Heart left ventricle (tissue), 16 donors: Measurements from ENCODE around the gene TM4SF1. TPM values are rescaled to one million over a fixed set of nuclear protein-coding genes. Genes with fewer than 3 reads are reported as not detected.

Source experiments
- ATAC-seq, 4 donors: fragments of 200-7000 bp; cut with Tn5 transposase; one replicate each; pipeline ENCODE4 v1.9.1; 2020 to 2022; ENCODE audit warnings: moderate library complexity in 4 of 4, mild to moderate bottlenecking in 3 of 4, moderate number of reproducible peaks in 1 of 4
- DNase-seq, 5 donors: peaks; one replicate each; pipeline ENCODE4 v3.0.0-alpha.2; 2020
- H3K27ac ChIP-seq, 12 donors: fragments of 200-600 bp; sonication (generic) in 4 of 12; one replicate each; pipeline versions ENCODE4 v1.5.0 to v1.8.0; 2016 to 2022; ENCODE audit warnings: mild to moderate bottlenecking in 2 of 12
- H3K27me3 ChIP-seq, 9 donors: fragments of 200-600 bp; sonication (generic) in 2 of 9; one replicate each; pipeline versions ENCODE4 v1.5.1 to v1.8.0; 2016 to 2022; ENCODE audit warnings: mild to moderate bottlenecking in 3 of 9
- H3K36me3 ChIP-seq, 9 donors: fragments of 200-600 bp; sonication (generic) in 2 of 9; one replicate each; pipeline versions ENCODE4 v1.5.0 to v1.8.0; 2018 to 2022; ENCODE audit warnings: mild to moderate bottlenecking in 2 of 9
- H3K4me1 ChIP-seq, 12 donors: fragments of 200-600 bp; sonication (generic) in 4 of 12; one replicate each; pipeline versions ENCODE4 v1.5.0 to v1.8.0; 2016 to 2022; ENCODE audit warnings: mild to moderate bottlenecking in 3 of 12
- H3K4me3 ChIP-seq, 12 donors: fragments of 200-600 bp; sonication (generic) in 4 of 12; one replicate each; pipeline versions ENCODE4 v1.5.0 to v1.8.0; 2017 to 2022; ENCODE audit warnings: mild to moderate bottlenecking in 9 of 12, moderate library complexity in 4 of 12
- H3K9me3 ChIP-seq, 12 donors: fragments of 200-600 bp; sonication (generic) in 4 of 12; one replicate each; pipeline versions ENCODE4 v1.5.0 to v1.8.0; 2016 to 2022; ENCODE audit warnings: mild to moderate bottlenecking in 1 of 12
- CTCF ChIP-seq, 12 donors: fragments of 200-600 bp; sonication (generic) in 4 of 12; IDR thresholded peaks; one replicate each; pipeline versions ENCODE4 v1.5.0 to v1.8.0; 2018 to 2022; ENCODE audit warnings: antibody characterized with exemption in 12 of 12, mild to moderate bottlenecking in 5 of 12
- POLR2A ChIP-seq, 2 donors: fragments of 450-650 bp; IDR thresholded peaks; one replicate each; pipeline ENCODE4 v1.6.1; 2017; ENCODE audit warnings: antibody characterized with exemption in 2 of 2, mild to moderate bottlenecking in 2 of 2, moderate library complexity in 2 of 2
- WGBS, 4 donors: extraction: QIAGEN DNeasy Blood & Tissue Kit in 2 of 4; methylation state at CpG; one replicate each; pipeline versions ENCODE4 v1.1.5 to v1.1.7; 2013 to 2018; 5-methylcytosine and 5-hydroxymethylcytosine counted together
- intact Hi-C, 10 donors: fragments of 100-400 bp; cut with DNase I; formaldehyde crosslinking; loops; one replicate each; pipeline versions ENCODE4 v1.11.1 to v1.14.2; 2022
- polyA plus RNA-seq, 2 donors: library from polyadenylated mRNA; stranded (reverse); fragments of 200-250 nt; gene quantifications; one replicate each; pipeline ENCODE4 v1.2.3, GENCODE V29; 2013
- total RNA-seq, 9 donors: library from RNA; depleted of rRNA in 2 of 9; stranded (reverse); fragments of >200 nt in 2 of 9; fragmentation: NEBNext Ultra II Directional in 3 of 9; extraction: Animal tissue kit (Norgen Biotek cat#: 25700) in 3 of 9; gene quantifications; one replicate each; pipeline versions ENCODE4 v1.1.0 to v1.2.4, GENCODE V29; 2016 to 2023
- donor health status: ischemic (EF 13 %, LVEDD 7.1; RV severe dilation, severe dysfunction).
- donor health status: healthy with polysubstance abuse.
- donor health status: DM: no; HTN: yes; CAD: no.
- donor health status: DM: no; HTN: no; CAD: no.
- donor health status: ischemic (EF 25% LVEDD 6.9; RV normal size, moderate dysfunction).
- donor health status: ischemic (EF 25% LVEDD 5.7; RV mildly dilated, moderate dysfunction).
- donor health status: healthy.
- donor health status: DM: yes; HTN: yes; CAD: no.
- donor health status: ischemic (EF 35%, LVEDD 5.7; RV mildly dilated, moderate dysfunction).
- donor health status: nonischemic (EF 11% LVEDD 7.7; RV severe dilation, severe dysfunction).
- donor health status: DM: yes; HTN: yes; CAD: no.
- donor health status: PGD.
- donor health status: ischemic (EF 29% LVEDD 5.4; RV normal size, mild dysfunction).
- donor health status: nonischemic (EF 23%, LVEDD 6.1; RV moderate dilation, normal function).

Gene TM4SF1
- total and polyA plus RNA-seq, 11 donors = 61.6 to 224 (median 111) TPM

GRCh38 chr3:149415484-149415883 lies 38.0 kb upstream of the TM4SF1 start:
- no peaks in the 10 kb centered on the region for H3K9me3 ChIP-seq
- peak overlapping the region in 4 of 12 donors; percentile 10 to 65 (median 34) for H3K27ac ChIP-seq
- H3K27me3 ChIP-seq = no peaks in the 10 kb centered on the region
- H3K36me3 ChIP-seq = no peaks in the 10 kb centered on the region
- H3K4me1 ChIP-seq = peaks cover 0 to 20% (median 0%) of the 10 kb centered on the region in 12 donors
- intact Hi-C loops = no loop called here
- H3K4me3 ChIP-seq = no peak overlapping the region
- WGBS, 4 donors = 75 to 82% (median 80%) methylated on average over 2 of the region's 2 CpGs
- ATAC-seq (no peak), DNase-seq (no peak)
- TF ChIP-seq POLR2A (IDR thresholded peaks at IDR 0.05) (no peak), CTCF (IDR thresholded peaks at IDR 0.05) (no peak)

- TF ChIP-seq POLR2A (IDR thresholded peaks at IDR 0.05) (no peak), CTCF (IDR thresholded peaks at IDR 0.05) (no peak)
- peak overlapping the region in 5 of 12 donors; percentile 10 to 65 (median 37) for H3K27ac ChIP-seq
- no peaks in the 10 kb centered on the region for H3K9me3 ChIP-seq
- H3K4me3 ChIP-seq = no peak overlapping the region
- DNase-seq (no peak), ATAC-seq (peak in 1 of 4 donors; percentile 51)
- peaks cover 0 to 20% (median 0%) of the 10 kb centered on the region in 12 donors for H3K4me1 ChIP-seq
- H3K27me3 ChIP-seq = no peaks in the 10 kb centered on the region
- intact Hi-C loops = no loop called here
- H3K36me3 ChIP-seq = no peaks in the 10 kb centered on the region
- WGBS, 4 donors = 91 to 99% (median 93%) methylated on average over 1 of the region's 1 CpG
Observed at GRCh38 chr3:149414557-149415231, 37.2 kb upstream of the TM4SF1 start.

- Histone ChIP-seq H3K9me3 (no peaks in the 10 kb centered on the region), H3K27me3 (no peaks in the 10 kb centered on the region), H3K4me3 (no peak overlapping the region), H3K4me1 (peaks cover 0 to 13% (median 0%) of the 10 kb centered on the region in 12 donors), H3K27ac (peak overlapping the region in 4 of 12 donors; percentile 30 to 51 (median 38)), H3K36me3 (no peaks in the 10 kb centered on the region)
- 29 to 50% (median 44%) methylated on average over 1 of the region's 1 CpG for WGBS, 4 donors
- TF ChIP-seq CTCF (IDR thresholded peaks at IDR 0.05) (no peak), POLR2A (IDR thresholded peaks at IDR 0.05) (no peak)
- intact Hi-C loops = no loop called here
- no peak for DNase-seq
- ATAC-seq = peak in 1 of 4 donors; percentile 32
Observed at GRCh38 chr3:149411583-149411982, 34.1 kb upstream of the TM4SF1 start.

GRCh38 chr3:149409351-149409750 lies 31.9 kb upstream of the TM4SF1 start:
- ATAC-seq (no peak), DNase-seq (no peak)
- TF ChIP-seq CTCF (IDR thresholded peaks at IDR 0.05) (no peak), POLR2A (IDR thresholded peaks at IDR 0.05) (no peak)
- Histone ChIP-seq H3K9me3 (no peaks in the 10 kb centered on the region), H3K4me1 (peaks cover 0 to 4% (median 0%) of the 10 kb centered on the region in 12 donors), H3K27ac (no peak overlapping the region), H3K36me3 (no peaks in the 10 kb centered on the region), H3K4me3 (no peak overlapping the region), H3K27me3 (no peaks in the 10 kb centered on the region)
- intact Hi-C loops = no loop called here
- 88 to 97% (median 94%) methylated on average over 2 of the region's 2 CpGs for WGBS, 4 donors
